GM18505 (cell line): Measurements from ENCODE around the gene ARL5A.

Source experiments
- ATAC-seq: cut with Tn5 transposase; IDR thresholded peaks from one replicate; pipeline ENCODE4 v1.9.1; 2021; ENCODE audit not compliant: unreplicated experiment
- POLR2A ChIP-seq: IDR thresholded peaks from 4 replicates; pipeline ENCODE4 v1.6.1; 2011; ENCODE audit warnings: borderline replicate concordance; ENCODE audit not compliant: insufficient read depth, insufficient read length; ENCODE audit errors: extremely low read depth

ARL5A gene

GRCh38 chr2:151757861-151758260 lies 70.4 kb downstream of the ARL5A start:
- ATAC-seq, result no peak
- TF ChIP-seq POLR2A, result no peak

GRCh38 chr2:151756820-151757219 lies 71.4 kb downstream of the ARL5A start:
- ATAC-seq, result no peak

DNA sequence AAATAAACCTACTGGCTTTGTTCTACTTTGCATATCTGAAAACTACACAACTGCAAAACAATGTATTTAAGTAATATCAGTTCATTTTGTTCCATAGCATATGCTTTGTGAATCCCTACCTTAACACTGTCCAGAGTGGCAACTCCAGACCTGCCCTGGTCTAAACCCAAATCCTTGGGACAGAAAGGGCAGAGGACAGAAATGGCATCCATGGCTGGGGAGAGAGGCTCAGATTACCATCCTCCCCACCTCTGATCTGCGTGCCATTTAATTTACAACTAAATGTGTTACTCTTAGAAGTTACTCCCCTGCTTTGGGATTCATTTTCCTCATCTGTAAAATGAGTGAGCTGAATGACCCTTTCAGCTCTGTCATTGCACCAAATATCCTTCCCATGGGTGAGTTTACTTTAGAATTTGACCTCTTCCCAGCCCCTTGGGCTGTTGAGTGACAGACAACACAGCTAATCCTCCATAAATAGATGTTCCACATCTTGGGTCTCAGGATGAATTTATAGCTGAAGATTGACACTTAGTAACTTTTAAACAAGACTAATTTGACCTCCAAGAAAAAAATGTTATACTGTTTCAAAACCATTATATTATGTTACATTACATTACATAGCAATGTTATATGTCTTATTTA lies 73.8 kb downstream of the ARL5A start:
- TF ChIP-seq POLR2A, result no peak

More at GRCh38 chr2:151756820-151757219, 71.4 kb downstream of the ARL5A start:
- no peak for TF ChIP-seq POLR2A

DNA sequence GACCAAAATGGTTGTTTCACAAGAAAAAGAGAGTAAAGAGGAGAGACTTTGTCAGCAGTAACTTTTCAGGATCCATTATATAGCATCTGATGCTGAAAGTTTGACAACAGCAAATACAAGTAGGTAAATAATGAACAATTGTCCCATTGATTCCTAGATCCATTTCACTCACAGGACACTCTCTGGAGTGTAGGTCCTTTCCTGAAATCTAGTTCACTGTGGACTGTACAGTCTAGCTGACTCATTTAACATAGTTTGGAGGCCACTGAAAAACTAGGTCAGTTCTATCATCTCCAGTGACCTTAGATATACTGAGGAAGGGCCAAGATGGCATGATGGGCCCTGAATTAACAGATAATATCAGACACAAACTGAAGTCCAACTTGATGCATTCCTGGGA lies 74.7 kb downstream of the ARL5A start:
- TF ChIP-seq POLR2A, result no peak
- no peak for ATAC-seq

More for the DNA sequence above, 73.8 kb downstream of the ARL5A start:
- ATAC-seq, result no peak
